GM19328 (cell line): ENCODE data around the gene ABR.

Experiments
- ATAC-seq: cut with Tn5 transposase; IDR thresholded peaks from one replicate; pipeline ENCODE4 v1.9.1; 2021; ENCODE audit warnings: mild to moderate bottlenecking, moderate library complexity; ENCODE audit not compliant: unreplicated experiment

The ABR gene

GRCh38 chr17:1179818-1180742, at the start of gene ABR:
ABR (minus strand) TSS chr17:1179981; CDS start chr17:1179727, 254 bp downstream.
- ATAC-seq, result no peak

- peak; percentile 43 for ATAC-seq
These were observed 49.6 kb upstream of the ABR start for GRCh38 chr17:1229349-1229899.

- peak; percentile 19 for ATAC-seq
These were observed 49.1 kb upstream of the ABR start for GRCh38 chr17:1228781-1229348.

GRCh38 chr17:1227917-1228780, 48.4 kb upstream of the ABR start:
- ATAC-seq, result no peak

GRCh38 chr17:1227365-1227764, 47.6 kb upstream of the ABR start:
- no peak for ATAC-seq

- no peak for ATAC-seq
These were observed 46.5 kb upstream of the ABR start for GRCh38 chr17:1226308-1226707.

- no peak for ATAC-seq
These were observed 44.5 kb upstream of the ABR start for GRCh38 chr17:1224330-1224729.

GRCh38 chr17:1223662-1224061, 43.9 kb upstream of the ABR start:
- no peak for ATAC-seq

GRCh38 chr17:1222321-1222720, 42.5 kb upstream of the ABR start:
- ATAC-seq, result no peak

GRCh38 chr17:1221209-1221608, 41.4 kb upstream of the ABR start:
- no peak for ATAC-seq

GRCh38 chr17:1220346-1220745, 40.6 kb upstream of the ABR start:
- no peak for ATAC-seq

- ATAC-seq, result no peak
These were observed 37.3 kb upstream of the ABR start for GRCh38 chr17:1217089-1217385.

- no peak for ATAC-seq
These were observed 36.7 kb upstream of the ABR start for GRCh38 chr17:1216217-1217088.

GRCh38 chr17:1212946-1213345, 33.2 kb upstream of the ABR start:
- no peak for ATAC-seq

- ATAC-seq, result no peak
These were observed 31.5 kb upstream of the ABR start for GRCh38 chr17:1211287-1211686.

- ATAC-seq, result no peak
These were observed 29.2 kb upstream of the ABR start for GRCh38 chr17:1208966-1209365.

GRCh38 chr17:1206026-1206777, 26.4 kb upstream of the ABR start:
- no peak for ATAC-seq

GRCh38 chr17:1203967-1204291, 24.1 kb upstream of the ABR start:
- ATAC-seq, result no peak

GRCh38 chr17:1203111-1203966, 23.6 kb upstream of the ABR start:
- ATAC-seq, result no peak
